ENCODE measurements around the gene DPP7.

DNA sequence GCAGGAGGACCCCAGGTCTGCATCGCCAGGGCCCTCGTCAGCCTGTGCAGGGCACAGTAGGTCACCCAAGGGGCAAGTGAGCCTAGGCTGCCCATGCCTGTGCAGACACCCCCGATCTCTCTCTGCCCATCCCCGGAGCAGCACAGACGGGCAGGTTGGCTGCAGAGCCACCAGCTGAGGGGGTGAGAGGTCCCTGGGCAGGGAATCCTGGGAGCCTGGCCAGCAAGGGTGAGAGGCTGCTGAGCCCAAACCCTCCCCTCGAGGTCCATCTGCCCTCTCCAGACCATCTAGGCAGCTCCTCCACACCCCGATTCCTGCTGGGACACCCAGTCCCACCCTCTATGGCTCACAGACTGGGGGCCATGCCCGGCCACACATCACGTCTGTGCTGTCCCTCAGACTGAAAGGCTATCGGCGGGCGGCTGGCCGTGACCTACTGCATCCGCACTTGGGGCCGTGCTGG, 2.8 kb upstream of the DPP7 start:
- TF ChIP-seq, protein P1, sequence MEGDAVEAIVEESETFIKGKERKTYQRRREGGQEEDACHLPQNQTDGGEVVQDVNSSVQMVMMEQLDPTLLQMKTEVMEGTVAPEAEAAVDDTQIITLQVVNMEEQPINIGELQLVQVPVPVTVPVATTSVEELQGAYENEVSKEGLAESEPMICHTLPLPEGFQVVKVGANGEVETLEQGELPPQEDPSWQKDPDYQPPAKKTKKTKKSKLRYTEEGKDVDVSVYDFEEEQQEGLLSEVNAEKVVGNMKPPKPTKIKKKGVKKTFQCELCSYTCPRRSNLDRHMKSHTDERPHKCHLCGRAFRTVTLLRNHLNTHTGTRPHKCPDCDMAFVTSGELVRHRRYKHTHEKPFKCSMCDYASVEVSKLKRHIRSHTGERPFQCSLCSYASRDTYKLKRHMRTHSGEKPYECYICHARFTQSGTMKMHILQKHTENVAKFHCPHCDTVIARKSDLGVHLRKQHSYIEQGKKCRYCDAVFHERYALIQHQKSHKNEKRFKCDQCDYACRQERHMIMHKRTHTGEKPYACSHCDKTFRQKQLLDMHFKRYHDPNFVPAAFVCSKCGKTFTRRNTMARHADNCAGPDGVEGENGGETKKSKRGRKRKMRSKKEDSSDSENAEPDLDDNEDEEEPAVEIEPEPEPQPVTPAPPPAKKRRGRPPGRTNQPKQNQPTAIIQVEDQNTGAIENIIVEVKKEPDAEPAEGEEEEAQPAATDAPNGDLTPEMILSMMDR (conservative IDR thresholded peaks at IDR 0.05; ENCODE audit: low read length), result no peak
- TF ChIP-seq EZH2phosphoT487 (IDR thresholded peaks at IDR 0.05; ENCODE audit: borderline replicate concordance, low read depth, low read length), result no peak

Measured in OCI-LY7 (cell line).